Epithelial cell of proximal tubule (primary cell): ENCODE data around the gene NKD2. TPM values are rescaled to one million over a fixed set of nuclear protein-coding genes. Genes with fewer than 3 reads are reported as not detected.

ENCODE experiments used
- DNase-seq: peaks from one replicate; pipeline ENCODE4 v3.0.0-alpha.2; 2011; ENCODE audit warnings: low read depth
- H3K4me3 ChIP-seq: 2 replicates; pipeline ENCODE4 v1.5.1; 2011; ENCODE audit warnings: low read depth, mild to moderate bottlenecking, low read length
- total RNA-seq: library from RNA; depleted of rRNA; stranded (reverse); fragments of >200 nt; gene quantifications from 2 replicates; pipeline ENCODE4 v1.2.3, GENCODE V29; 2015
- TF ChIP-seq, protein P1 (sequence below): conservative IDR thresholded peaks from 2 replicates; pipeline ENCODE4 v1.5.1; 2012; ENCODE audit warnings: low read depth, mild to moderate bottlenecking, low read length

NKD2 gene
- total RNA-seq, 1 donor from 2014 or later, result not detected

DNA sequence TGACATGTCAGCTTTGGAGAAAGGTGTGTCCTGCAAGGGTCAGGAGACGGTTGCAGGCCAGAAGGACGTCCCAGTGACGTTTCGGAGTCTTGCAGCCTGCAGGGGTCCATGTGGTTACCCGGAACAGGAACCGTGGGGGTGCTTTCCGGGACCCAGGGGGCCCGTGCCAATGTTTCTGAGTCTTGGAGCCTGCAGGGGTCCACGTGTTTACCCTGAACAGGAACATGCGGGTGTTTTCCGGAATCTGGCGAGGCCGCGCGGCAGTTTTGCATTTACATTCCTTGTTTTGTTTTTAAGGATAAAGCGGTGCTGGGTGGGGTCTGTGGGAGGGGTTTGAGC, 30.6 kb downstream of the NKD2 start:
- TF ChIP-seq, protein P1, sequence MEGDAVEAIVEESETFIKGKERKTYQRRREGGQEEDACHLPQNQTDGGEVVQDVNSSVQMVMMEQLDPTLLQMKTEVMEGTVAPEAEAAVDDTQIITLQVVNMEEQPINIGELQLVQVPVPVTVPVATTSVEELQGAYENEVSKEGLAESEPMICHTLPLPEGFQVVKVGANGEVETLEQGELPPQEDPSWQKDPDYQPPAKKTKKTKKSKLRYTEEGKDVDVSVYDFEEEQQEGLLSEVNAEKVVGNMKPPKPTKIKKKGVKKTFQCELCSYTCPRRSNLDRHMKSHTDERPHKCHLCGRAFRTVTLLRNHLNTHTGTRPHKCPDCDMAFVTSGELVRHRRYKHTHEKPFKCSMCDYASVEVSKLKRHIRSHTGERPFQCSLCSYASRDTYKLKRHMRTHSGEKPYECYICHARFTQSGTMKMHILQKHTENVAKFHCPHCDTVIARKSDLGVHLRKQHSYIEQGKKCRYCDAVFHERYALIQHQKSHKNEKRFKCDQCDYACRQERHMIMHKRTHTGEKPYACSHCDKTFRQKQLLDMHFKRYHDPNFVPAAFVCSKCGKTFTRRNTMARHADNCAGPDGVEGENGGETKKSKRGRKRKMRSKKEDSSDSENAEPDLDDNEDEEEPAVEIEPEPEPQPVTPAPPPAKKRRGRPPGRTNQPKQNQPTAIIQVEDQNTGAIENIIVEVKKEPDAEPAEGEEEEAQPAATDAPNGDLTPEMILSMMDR, result no peak
- no peak for DNase-seq
- no peak overlapping the region for H3K4me3 ChIP-seq

DNA sequence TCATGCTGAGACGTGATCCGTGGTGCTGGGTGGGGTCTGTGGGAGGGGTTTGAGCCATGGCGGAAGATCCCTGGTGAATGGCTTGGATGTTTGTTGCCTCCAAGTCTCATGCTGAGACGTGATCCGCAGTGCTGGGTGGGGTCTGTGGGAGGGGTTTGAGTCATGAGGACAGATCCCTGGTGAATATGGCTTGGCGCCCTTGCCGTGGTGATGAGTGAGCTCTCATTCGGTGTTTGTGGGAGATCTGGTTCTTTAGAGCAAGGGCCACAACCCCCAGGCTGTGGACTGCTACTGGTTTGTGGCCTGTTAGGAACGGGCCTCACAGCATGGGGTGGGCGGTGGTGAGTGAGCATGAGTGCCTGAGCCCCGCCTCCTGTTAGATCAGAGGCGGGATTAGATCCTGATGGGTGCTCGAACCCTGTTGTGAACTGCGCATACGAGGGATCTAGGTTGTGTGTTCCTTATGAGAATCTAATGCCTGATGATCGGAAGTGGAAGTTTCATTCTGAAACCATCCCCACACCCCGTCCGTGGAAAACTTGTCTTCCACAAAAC, 31.2 kb downstream of the NKD2 start:
- no peak for DNase-seq
- H3K4me3 ChIP-seq, result no peak overlapping the region
- TF ChIP-seq, protein P1, result no peak

DNA sequence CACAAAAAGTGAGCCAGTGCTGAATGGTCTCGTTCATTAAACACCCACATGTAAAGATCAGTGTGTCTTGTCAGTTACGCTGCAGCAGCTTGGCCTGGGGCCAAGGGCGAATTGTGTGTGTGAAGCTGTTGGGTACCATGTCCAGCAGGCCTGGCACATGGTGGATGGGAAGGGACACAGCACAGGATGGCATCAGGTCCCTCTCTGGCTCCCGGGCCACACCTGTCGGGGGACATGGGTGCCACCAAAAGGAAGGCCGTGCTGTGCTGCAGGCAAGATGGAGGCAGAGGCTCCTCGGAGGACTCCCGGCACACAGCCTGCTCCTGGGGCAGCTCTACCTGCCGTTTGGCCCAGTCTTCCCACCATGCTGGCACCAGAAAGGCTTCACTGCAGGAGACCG, 32.0 kb downstream of the NKD2 start:
- no peak overlapping the region for H3K4me3 ChIP-seq
- TF ChIP-seq, protein P1, result no peak
- DNase-seq, result no peak

DNA sequence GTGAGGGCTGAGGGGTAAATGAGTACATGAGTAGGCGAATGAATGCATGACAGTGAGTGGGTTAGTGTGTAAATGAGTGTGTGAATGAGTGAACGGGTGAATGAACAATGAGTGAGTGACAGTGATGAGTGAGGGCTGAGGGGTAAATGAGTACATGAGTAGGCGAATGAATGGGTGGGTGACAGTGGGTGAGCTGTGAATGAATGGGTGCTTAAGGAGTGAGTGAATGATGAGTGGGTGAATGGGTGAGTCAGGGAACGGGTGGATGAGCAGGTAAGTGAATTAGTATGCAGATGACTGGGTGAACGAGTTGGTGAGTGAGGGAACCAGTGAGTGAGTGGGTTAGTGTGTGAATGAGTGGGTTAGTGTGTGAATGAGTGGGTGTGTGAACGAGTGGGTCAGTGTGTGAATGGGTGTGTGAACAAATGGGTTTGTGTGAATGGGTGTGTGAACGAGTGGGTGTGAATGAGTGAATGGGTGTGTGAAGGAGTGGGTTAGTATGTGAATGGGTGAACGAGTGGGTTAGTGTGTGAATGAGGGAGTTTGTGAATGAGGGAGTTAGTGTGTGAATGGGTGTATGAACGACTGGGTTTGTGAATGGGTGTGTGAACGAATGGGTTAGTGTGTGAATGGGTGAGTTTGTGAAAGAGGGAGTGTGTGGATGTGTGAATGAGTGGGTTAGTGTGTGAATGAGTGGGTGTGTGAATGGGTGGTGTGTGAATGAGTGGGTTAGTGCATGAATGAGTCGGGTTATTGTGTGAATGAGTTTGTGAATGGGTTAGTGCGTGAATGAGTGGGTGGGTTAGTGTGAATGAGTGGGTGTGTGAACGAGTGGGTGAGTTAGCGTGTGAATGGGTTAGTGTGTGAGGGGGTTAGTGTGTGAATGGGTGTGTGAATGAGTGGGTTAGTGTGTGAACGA, 32.9 kb downstream of the NKD2 start:
- H3K4me3 ChIP-seq, result no peak overlapping the region
- peak; percentile 40 for DNase-seq
- TF ChIP-seq, protein P1, result no peak

DNA sequence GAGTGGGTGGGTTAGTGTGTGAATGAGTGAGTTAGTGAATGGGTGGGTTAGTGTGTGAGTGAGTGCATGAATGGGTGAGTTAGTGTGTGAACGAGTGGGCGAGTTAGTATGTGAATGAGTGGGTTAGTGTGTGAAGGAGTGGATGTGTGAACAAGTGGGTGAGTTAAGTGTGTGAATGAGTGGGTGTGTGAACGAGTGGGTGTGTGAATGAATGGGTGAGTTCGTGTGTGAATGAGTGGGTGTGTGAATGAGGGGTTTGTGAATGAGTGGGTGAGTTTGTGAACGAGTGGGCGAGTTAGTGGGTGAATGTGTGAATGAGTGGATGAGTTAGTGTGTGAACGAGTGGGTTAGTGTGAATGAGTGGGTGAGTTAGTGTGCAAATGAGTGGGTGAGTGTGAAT, 34.0 kb downstream of the NKD2 start:
- TF ChIP-seq, protein P1, result no peak

DNA sequence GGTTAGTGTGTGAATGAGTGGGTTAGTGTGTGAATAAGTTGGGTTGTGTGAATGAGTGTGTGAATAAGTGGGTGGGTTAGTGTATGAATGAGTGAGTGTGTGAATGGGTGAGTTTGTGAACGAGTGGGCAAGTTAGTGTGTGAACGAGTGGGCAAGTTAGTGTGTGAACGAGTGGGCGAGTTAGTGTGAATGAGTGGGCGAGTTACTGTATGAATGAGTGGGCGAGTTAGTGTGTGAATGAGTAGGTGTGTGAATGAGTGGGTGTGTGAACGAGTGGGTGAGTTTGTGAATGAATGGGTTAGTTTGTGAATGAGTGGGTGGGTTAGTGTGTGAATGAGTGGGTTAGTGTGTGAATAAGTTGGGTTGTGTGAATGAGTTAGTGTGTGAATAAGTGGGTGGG, 34.7 kb downstream of the NKD2 start:
- TF ChIP-seq, protein P1, result no peak
- H3K4me3 ChIP-seq, result no peak overlapping the region
- no peak for DNase-seq

More for the DNA sequence above, 34.0 kb downstream of the NKD2 start:
- no peak overlapping the region for H3K4me3 ChIP-seq
- DNase-seq, result no peak
